T-helper 17 cell (primary cell): ENCODE results near the gene NUAK1. TPM values are rescaled to one million over a fixed set of nuclear protein-coding genes. Genes with fewer than 3 reads are reported as not detected.

Experiments used
- ATAC-seq: fragments of 150-1000 bp; cut with Tn5 transposase; 2 replicates; pipeline ENCODE4 v1.10.0; 2021; ENCODE audit warnings: mild to moderate bottlenecking, moderate library complexity
- DNase-seq, 3 donors: peaks; one replicate each; pipeline versions ENCODE4 v3.0.0 to v3.0.0-alpha.2; 2020 to 2021
- H3K9me3 ChIP-seq: one replicate; pipeline ENCODE4 v1.7.0; 2013; ENCODE audit warnings: low read length, mild to moderate bottlenecking; ENCODE audit not compliant: control insufficient read depth, poor library complexity, severe bottlenecking
- H3K27ac Mint-ChIP-seq: one replicate; pipeline ENCODE4 v1.8.0; 2022; ENCODE audit warnings: mild to moderate bottlenecking, moderate library complexity, mixed read lengths
- H3K27me3 Mint-ChIP-seq: one replicate; pipeline ENCODE4 v1.8.0; 2022; ENCODE audit warnings: mixed read lengths
- H3K36me3 Mint-ChIP-seq: one replicate; pipeline ENCODE4 v1.8.0; 2022; ENCODE audit warnings: low read depth, mixed read lengths
- H3K4me1 Mint-ChIP-seq: one replicate; pipeline ENCODE4 v1.8.0; 2022; ENCODE audit warnings: mild to moderate bottlenecking, mixed read lengths
- H3K4me3 Mint-ChIP-seq: one replicate; pipeline ENCODE4 v1.8.0; 2022; ENCODE audit warnings: mild to moderate bottlenecking, moderate library complexity, mixed read lengths
- total RNA-seq, 4 donors: library from RNA in 2 of 4; stranded (reverse) in 2 of 4; gene quantifications; one replicate each; pipeline ENCODE4 v1.2.3 and lab custom pipeline; 2022 to 2026

Gene NUAK1
- total RNA-seq, 2 donors from 2014 or later: 0.05 TPM; not detected in 1

GRCh38 chr12:106106892-106107291, 31.9 kb downstream of the NUAK1 start:
- peaks cover 81% of the 10 kb centered on the region for H3K27me3 Mint-ChIP-seq
- DNase-seq (no peak), ATAC-seq (no peak)
- H3K4me1 Mint-ChIP-seq: no peaks in the 10 kb centered on the region
- peaks cover 6% of the 10 kb centered on the region for H3K36me3 Mint-ChIP-seq
- no peak overlapping the region for H3K4me3 Mint-ChIP-seq
- no peaks in the 10 kb centered on the region for H3K9me3 ChIP-seq
- H3K27ac Mint-ChIP-seq: no peak overlapping the region

- H3K27me3 Mint-ChIP-seq: peaks cover 82% of the 10 kb centered on the region
- H3K4me1 Mint-ChIP-seq: no peaks in the 10 kb centered on the region
- no peaks in the 10 kb centered on the region for H3K9me3 ChIP-seq
- H3K27ac Mint-ChIP-seq: no peak overlapping the region
- H3K4me3 Mint-ChIP-seq: no peak overlapping the region
- DNase-seq (no peak), ATAC-seq (no peak)
- peaks cover 6% of the 10 kb centered on the region for H3K36me3 Mint-ChIP-seq
These were observed 32.6 kb downstream of the NUAK1 start for GRCh38 chr12:106106061-106106566.

- H3K4me1 Mint-ChIP-seq: no peaks in the 10 kb centered on the region
- ATAC-seq: no peak
- H3K36me3 Mint-ChIP-seq: peaks cover 3% of the 10 kb centered on the region
- H3K27me3 Mint-ChIP-seq: peaks cover 76% of the 10 kb centered on the region
- no peak overlapping the region for H3K4me3 Mint-ChIP-seq
- H3K27ac Mint-ChIP-seq: no peak overlapping the region
- H3K9me3 ChIP-seq: no peaks in the 10 kb centered on the region
- DNase-seq: no peak
These were observed 37.0 kb downstream of the NUAK1 start for GRCh38 chr12:106101803-106102202.

- H3K27ac Mint-ChIP-seq: no peak overlapping the region
- no peaks in the 10 kb centered on the region for H3K9me3 ChIP-seq
- no peak overlapping the region for H3K4me3 Mint-ChIP-seq
- no peaks in the 10 kb centered on the region for H3K4me1 Mint-ChIP-seq
- ATAC-seq (no peak), DNase-seq (no peak)
- peaks cover 76% of the 10 kb centered on the region for H3K27me3 Mint-ChIP-seq
- peaks cover 3% of the 10 kb centered on the region for H3K36me3 Mint-ChIP-seq
These were observed 40.0 kb downstream of the NUAK1 start for GRCh38 chr12:106098691-106099200.

- Mint-ChIP-seq H3K4me1 (no peaks in the 10 kb centered on the region), H3K4me3 (no peak overlapping the region), H3K27me3 (peaks cover 63% of the 10 kb centered on the region), H3K27ac (no peak overlapping the region), H3K36me3 (no peaks in the 10 kb centered on the region)
- no peaks in the 10 kb centered on the region for H3K9me3 ChIP-seq
- ATAC-seq: no peak
- DNase-seq: no peak
These were observed 41.7 kb downstream of the NUAK1 start for GRCh38 chr12:106097011-106097410.

- Mint-ChIP-seq H3K27ac (no peak overlapping the region), H3K4me1 (no peaks in the 10 kb centered on the region), H3K36me3 (no peaks in the 10 kb centered on the region), H3K27me3 (peaks cover 58% of the 10 kb centered on the region), H3K4me3 (no peak overlapping the region)
- H3K9me3 ChIP-seq: no peaks in the 10 kb centered on the region
- DNase-seq (no peak), ATAC-seq (no peak)
These were observed 42.4 kb downstream of the NUAK1 start for GRCh38 chr12:106096376-106096775.

- no peak overlapping the region for H3K4me3 Mint-ChIP-seq
These were observed 44.5 kb downstream of the NUAK1 start for GRCh38 chr12:106094304-106094703.

GRCh38 chr12:106093246-106093645, 45.5 kb downstream of the NUAK1 start:
- Mint-ChIP-seq H3K36me3 (no peaks in the 10 kb centered on the region), H3K27ac (no peak overlapping the region), H3K4me1 (no peaks in the 10 kb centered on the region), H3K27me3 (peaks cover 55% of the 10 kb centered on the region), H3K4me3 (no peak overlapping the region)
- no peak for ATAC-seq
- DNase-seq: no peak
- H3K9me3 ChIP-seq: no peaks in the 10 kb centered on the region

More at GRCh38 chr12:106094304-106094703, 44.5 kb downstream of the NUAK1 start:
- DNase-seq: no peak
- Mint-ChIP-seq H3K36me3 (no peaks in the 10 kb centered on the region), H3K4me1 (no peaks in the 10 kb centered on the region), H3K27ac (no peak overlapping the region), H3K27me3 (peaks cover 62% of the 10 kb centered on the region)
- no peak for ATAC-seq
- no peaks in the 10 kb centered on the region for H3K9me3 ChIP-seq

GRCh38 chr12:106091446-106091820, 47.3 kb downstream of the NUAK1 start:
- peaks cover 45% of the 10 kb centered on the region for H3K27me3 Mint-ChIP-seq
- no peak overlapping the region for H3K27ac Mint-ChIP-seq
- no peaks in the 10 kb centered on the region for H3K9me3 ChIP-seq
- H3K4me1 Mint-ChIP-seq: no peaks in the 10 kb centered on the region
- H3K4me3 Mint-ChIP-seq: no peak overlapping the region
- DNase-seq (no peak), ATAC-seq (no peak)
- H3K36me3 Mint-ChIP-seq: no peaks in the 10 kb centered on the region

- DNase-seq: no peak
- no peaks in the 10 kb centered on the region for H3K36me3 Mint-ChIP-seq
- ATAC-seq: no peak
- H3K4me3 Mint-ChIP-seq: no peak overlapping the region
- H3K27me3 Mint-ChIP-seq: peaks cover 39% of the 10 kb centered on the region
- no peaks in the 10 kb centered on the region for H3K4me1 Mint-ChIP-seq
- H3K9me3 ChIP-seq: no peaks in the 10 kb centered on the region
- H3K27ac Mint-ChIP-seq: no peak overlapping the region
These were observed 47.9 kb downstream of the NUAK1 start for GRCh38 chr12:106090591-106091445.

- no peak overlapping the region for H3K27ac Mint-ChIP-seq
- no peaks in the 10 kb centered on the region for H3K36me3 Mint-ChIP-seq
- no peaks in the 10 kb centered on the region for H3K4me1 Mint-ChIP-seq
- peaks cover 33% of the 10 kb centered on the region for H3K27me3 Mint-ChIP-seq
- no peak overlapping the region for H3K4me3 Mint-ChIP-seq
- ATAC-seq (no peak), DNase-seq (no peak)
- no peaks in the 10 kb centered on the region for H3K9me3 ChIP-seq
These were observed 48.8 kb downstream of the NUAK1 start for GRCh38 chr12:106089935-106090334.

GRCh38 chr12:106088811-106089485, 49.8 kb downstream of the NUAK1 start:
- Mint-ChIP-seq H3K27me3 (peaks cover 28% of the 10 kb centered on the region), H3K4me3 (no peak overlapping the region), H3K27ac (no peak overlapping the region), H3K4me1 (no peaks in the 10 kb centered on the region), H3K36me3 (no peaks in the 10 kb centered on the region)
- no peak for DNase-seq
- no peak for ATAC-seq
- H3K9me3 ChIP-seq: no peaks in the 10 kb centered on the region

- H3K4me1 Mint-ChIP-seq: no peaks in the 10 kb centered on the region
- H3K4me3 Mint-ChIP-seq: no peak overlapping the region
- no peaks in the 10 kb centered on the region for H3K36me3 Mint-ChIP-seq
- H3K27ac Mint-ChIP-seq: no peak overlapping the region
- peaks cover 33% of the 10 kb centered on the region for H3K27me3 Mint-ChIP-seq
- no peak for DNase-seq
- H3K9me3 ChIP-seq: no peaks in the 10 kb centered on the region
- no peak for ATAC-seq
These were observed 50.4 kb downstream of the NUAK1 start for GRCh38 chr12:106088246-106088808.
